HG03103 (cell line): Measurements from ENCODE around the gene LEMD2.

Experiments used
- ATAC-seq: cut with Tn5 transposase; IDR thresholded peaks from one replicate; pipeline ENCODE4 v1.9.1; 2021; ENCODE audit warnings: low read depth; ENCODE audit not compliant: unreplicated experiment

The LEMD2 gene

DNA sequence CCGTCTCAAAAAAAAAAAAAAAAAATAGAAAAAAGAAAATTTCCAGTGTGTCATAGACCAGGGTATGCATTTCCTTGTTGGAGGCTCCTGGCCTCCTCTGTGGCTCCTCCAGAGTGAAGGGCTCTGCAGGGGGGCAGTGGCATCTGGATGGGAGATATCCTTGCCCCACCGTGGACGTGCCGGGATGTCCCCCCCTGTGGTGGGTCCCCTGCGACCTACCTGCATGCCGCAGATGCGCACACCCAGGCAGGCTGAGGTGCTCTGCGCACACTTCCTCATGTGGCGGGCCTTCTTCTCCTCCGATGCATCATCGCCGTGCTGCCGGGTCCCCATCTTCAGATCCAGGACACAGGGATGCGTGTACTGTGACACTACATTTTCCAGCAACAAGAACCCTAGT is 63.7 kb downstream of the LEMD2 start:
- no peak for ATAC-seq

DNA sequence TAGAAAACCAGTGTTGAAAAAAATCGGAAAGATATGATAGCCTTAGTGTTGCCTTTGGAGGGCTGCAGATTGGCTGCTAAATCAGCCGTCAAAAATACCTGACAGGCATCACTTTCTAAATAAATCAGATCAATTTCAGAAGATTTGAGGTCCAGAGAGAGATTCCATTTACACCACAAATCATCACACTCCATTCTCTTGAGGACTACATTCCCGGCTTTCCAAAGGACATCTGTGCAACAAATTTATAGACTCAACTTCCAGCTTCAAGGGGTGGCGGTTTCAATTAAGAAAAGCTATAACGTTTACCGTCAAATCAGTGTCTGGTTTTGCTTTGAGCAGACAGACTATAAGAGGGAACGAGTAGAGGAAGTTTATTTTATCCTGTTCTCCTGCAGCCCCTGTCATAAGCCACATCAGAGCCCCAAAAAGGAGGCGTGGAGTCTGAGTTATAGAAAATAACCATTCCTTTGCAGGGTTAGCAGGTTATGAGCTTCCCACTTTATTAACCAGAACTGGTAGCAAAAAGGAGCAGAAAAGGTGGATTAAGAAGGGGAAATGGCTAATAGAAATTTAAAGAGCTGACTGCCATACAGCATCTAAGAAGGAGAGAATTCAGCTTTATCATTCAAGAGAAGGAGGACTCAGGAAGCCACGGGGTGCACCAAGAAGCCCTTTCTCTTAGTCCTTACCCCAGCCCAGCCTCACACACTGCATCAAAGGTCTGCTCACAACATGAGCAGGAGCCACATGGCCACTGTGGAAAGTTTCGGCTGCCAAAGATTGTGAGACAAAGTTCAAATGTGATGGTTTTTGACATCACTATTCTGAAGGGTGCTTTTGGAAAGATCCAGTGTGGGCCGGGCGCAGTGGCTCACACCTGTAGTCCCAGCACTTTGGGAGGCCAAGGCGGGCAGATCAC is 64.6 kb downstream of the LEMD2 start:
- no peak for ATAC-seq

DNA sequence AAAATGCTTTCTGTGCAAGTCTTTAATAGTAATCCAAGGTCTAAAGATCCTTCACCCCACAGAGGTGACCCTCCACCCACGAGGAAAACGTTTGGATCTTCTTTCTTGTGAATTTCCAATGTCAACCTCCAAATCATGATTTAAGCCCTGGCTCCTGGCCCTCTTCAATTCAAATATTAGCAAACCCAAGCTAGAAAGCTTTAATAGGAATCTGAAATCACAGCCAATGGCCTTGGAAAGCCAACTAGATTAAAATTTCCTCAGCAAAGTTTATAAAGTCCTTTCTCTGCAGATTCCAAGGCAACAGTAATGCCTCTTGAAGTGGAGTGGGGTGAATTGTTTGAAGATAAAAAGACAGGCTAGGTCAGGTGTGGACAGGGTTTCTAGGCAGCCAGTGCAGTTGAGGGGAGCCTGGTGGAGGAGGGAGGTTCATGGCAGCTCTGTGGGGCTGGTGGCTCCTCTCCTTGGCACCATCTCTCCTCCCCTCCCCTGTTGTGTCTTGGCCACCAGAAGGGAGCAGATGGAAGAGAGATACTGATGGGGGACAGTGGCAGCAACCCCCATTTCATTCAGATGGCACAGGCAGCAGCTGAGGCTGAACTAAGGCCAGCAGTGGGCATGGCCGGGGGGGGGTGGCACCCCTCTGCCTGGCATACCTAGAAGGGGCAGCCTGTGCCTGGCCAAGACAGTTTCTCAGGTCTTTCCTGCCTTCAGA is 65.4 kb downstream of the LEMD2 start:
- no peak for ATAC-seq

DNA sequence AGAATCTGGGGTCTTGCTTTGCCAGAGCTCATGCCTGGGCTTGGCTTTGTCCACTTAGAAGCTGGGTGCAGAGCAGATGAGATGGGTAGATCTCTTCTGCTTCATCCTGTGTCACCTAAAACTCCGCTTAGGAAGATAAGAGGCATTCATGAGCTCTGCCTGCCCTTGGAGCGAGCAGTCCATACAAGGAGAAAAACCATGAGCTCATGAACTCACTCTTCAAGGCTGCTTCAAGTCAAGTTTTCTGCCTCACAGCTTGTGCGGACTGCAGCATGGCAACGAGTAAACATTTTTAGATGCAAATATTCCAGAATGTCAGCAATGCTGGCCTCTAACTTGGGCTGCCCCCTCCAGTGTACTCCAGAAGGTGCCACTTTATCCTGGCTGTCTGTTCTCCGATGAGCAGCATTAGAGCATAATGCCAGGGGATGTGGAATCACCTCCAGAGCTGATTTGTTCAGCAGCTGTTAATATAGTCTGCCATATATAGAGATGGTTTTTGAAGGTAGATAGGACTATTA is 66.8 kb downstream of the LEMD2 start:
- no peak for ATAC-seq

DNA sequence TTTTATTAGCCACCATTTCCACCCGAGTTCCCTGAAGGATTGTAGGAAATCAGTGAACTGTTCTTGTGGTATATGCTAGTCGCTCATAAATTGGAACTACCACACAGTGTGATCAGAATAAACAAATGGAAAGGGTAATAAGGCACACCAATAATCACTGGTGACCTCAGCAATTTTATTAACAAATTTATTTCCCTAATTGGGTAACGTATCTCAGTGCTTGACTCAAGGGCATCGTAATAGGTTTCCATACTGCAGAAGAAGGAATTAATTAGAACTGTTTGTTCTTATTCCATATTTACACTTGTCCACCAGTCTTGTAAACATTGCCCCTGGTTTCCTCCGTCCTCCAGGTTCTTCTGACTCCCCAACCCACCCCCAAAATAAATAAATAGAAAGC is 67.4 kb downstream of the LEMD2 start:
- no peak for ATAC-seq
